ENCODE measurements around the gene CPE. TPM values are rescaled to one million over a fixed set of nuclear protein-coding genes. Genes with fewer than 3 reads are reported as not detected.
A peak's percentile ranks its signal among the peaks of the same experiment; 100 is the strongest.

Gene CPE
- total RNA-seq, 2 experiments from 2014 or later: not detected

DNA sequence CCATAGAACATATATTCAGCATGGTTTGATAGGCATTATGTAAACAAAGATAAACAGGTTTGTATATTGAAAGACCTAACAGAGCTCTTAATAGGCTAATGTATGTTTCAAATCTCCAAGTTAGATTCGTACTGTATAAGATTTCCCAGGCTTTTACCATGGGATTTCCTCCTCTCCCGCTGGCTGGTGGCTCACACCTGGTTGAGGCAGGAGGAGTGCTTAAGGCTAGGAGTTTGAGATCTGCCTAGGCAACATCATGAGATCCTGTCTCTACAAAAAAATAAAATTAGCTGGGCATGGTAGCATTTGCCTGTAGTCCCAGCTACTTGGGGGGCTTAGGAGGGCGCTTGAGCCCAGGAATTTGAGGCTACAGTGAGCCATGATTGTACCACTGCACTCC, 5.4 kb downstream of the CPE start:
- CTCF ChIA-PET (ENCODE audit: unreplicated experiment): no interaction called here
- intact Hi-C loops (cut with micrococcal nuclease; ENCODE audit: unreplicated experiment): no loop called here

GRCh38 chr4:165384598-165384997, 5.8 kb downstream of the CPE start:
- Histone ChIP-seq H3K9me2 (ENCODE audit: insufficient read depth, low read length) (no peaks in the 10 kb centered on the region), H4K20me1 (ENCODE audit: insufficient read depth, low read length) (no peaks in the 10 kb centered on the region), H3K4me3 (ENCODE audit: low read depth, low read length, poor library complexity, severe bottlenecking) (no peak overlapping the region), H2AFZ (ENCODE audit: low read length) (no peak overlapping the region), H3K4me2 (ENCODE audit: low read length) (no peak overlapping the region), H3K36me3 (ENCODE audit: insufficient read depth, low read length) (no peaks in the 10 kb centered on the region), H3K9me3 (ENCODE audit: low read length) (no peaks in the 10 kb centered on the region), H3K4me1 (ENCODE audit: insufficient read depth, low read length, poor library complexity, severe bottlenecking) (no peaks in the 10 kb centered on the region), H3K27ac (ENCODE audit: low read depth, low read length, poor library complexity, severe bottlenecking) (no peak overlapping the region), H3K79me2 (ENCODE audit: insufficient read depth, low read depth, low read length) (no peaks in the 10 kb centered on the region)
- intact Hi-C loops (cut with micrococcal nuclease; ENCODE audit: unreplicated experiment): no loop called here
- ChIA-PET CTCF (ENCODE audit: unreplicated experiment) (no interaction called here), POLR2A (interaction anchor here (1.1 to 1.3 kb wide), 2 partner anchors 8 to 99 kb away, joined by 3 read pairs; no protein-coding TSS in a partner anchor)
- TF ChIP-seq CTCF (conservative IDR thresholded peaks at IDR 0.05; ENCODE audit: low read length) (peak; percentile 58), EZH2phosphoT487 (IDR thresholded peaks at IDR 0.05; ENCODE audit: borderline replicate concordance, low read depth, low read length) (no peak)
- BruUV-seq (replicated peaks): no TSS peak
- no peak for DNase-seq (ENCODE audit: low spot score)

More for the DNA sequence above, 5.4 kb downstream of the CPE start:
- H3K4me3 ChIP-seq (ENCODE audit: low read depth, low read length, poor library complexity, severe bottlenecking): no peak overlapping the region
- H4K20me1 ChIP-seq (ENCODE audit: insufficient read depth, low read length): no peaks in the 10 kb centered on the region
- POLR2A ChIA-PET: interaction anchor here (1.1 to 1.3 kb wide), 2 partner anchors 8 to 100 kb away, joined by 3 read pairs; no protein-coding TSS in a partner anchor
- DNase-seq (ENCODE audit: low spot score): no peak
- H3K36me3 ChIP-seq (ENCODE audit: insufficient read depth, low read length): no peaks in the 10 kb centered on the region
- H3K4me2 ChIP-seq (ENCODE audit: low read length): no peak overlapping the region
- H3K4me1 ChIP-seq (ENCODE audit: insufficient read depth, low read length, poor library complexity, severe bottlenecking): no peaks in the 10 kb centered on the region
- H2AFZ ChIP-seq (ENCODE audit: low read length): no peak overlapping the region
- TF ChIP-seq EZH2phosphoT487 (IDR thresholded peaks at IDR 0.05; ENCODE audit: borderline replicate concordance, low read depth, low read length) (no peak), CTCF (conservative IDR thresholded peaks at IDR 0.05; ENCODE audit: low read length) (no peak)
- BruUV-seq (replicated peaks): no TSS peak
- no peak overlapping the region for H3K27ac ChIP-seq (ENCODE audit: low read depth, low read length, poor library complexity, severe bottlenecking)
- no peaks in the 10 kb centered on the region for H3K9me3 ChIP-seq (ENCODE audit: low read length)
- H3K79me2 ChIP-seq (ENCODE audit: insufficient read depth, low read depth, low read length): no peaks in the 10 kb centered on the region
- H3K9me2 ChIP-seq (ENCODE audit: insufficient read depth, low read length): no peaks in the 10 kb centered on the region

GRCh38 chr4:165385126-165385525, 6.3 kb downstream of the CPE start:
- ChIA-PET CTCF (ENCODE audit: unreplicated experiment) (no interaction called here), POLR2A (interaction anchor here (1.0 kb wide), 1 partner anchor 21 kb away, joined by 3 read pairs; no protein-coding TSS in a partner anchor)

More at GRCh38 chr4:165385126-165385525, 6.3 kb downstream of the CPE start:
- TF ChIP-seq EZH2phosphoT487 (IDR thresholded peaks at IDR 0.05; ENCODE audit: borderline replicate concordance, low read depth, low read length) (no peak), CTCF (conservative IDR thresholded peaks at IDR 0.05; ENCODE audit: low read length) (no peak)
- Histone ChIP-seq H2AFZ (ENCODE audit: low read length) (no peak overlapping the region), H3K79me2 (ENCODE audit: insufficient read depth, low read depth, low read length) (no peaks in the 10 kb centered on the region), H3K9me3 (ENCODE audit: low read length) (no peaks in the 10 kb centered on the region), H3K27ac (ENCODE audit: low read depth, low read length, poor library complexity, severe bottlenecking) (no peak overlapping the region), H3K36me3 (ENCODE audit: insufficient read depth, low read length) (no peaks in the 10 kb centered on the region), H4K20me1 (ENCODE audit: insufficient read depth, low read length) (no peaks in the 10 kb centered on the region), H3K4me3 (ENCODE audit: low read depth, low read length, poor library complexity, severe bottlenecking) (no peak overlapping the region), H3K4me2 (ENCODE audit: low read length) (no peak overlapping the region), H3K9me2 (ENCODE audit: insufficient read depth, low read length) (no peaks in the 10 kb centered on the region), H3K4me1 (ENCODE audit: insufficient read depth, low read length, poor library complexity, severe bottlenecking) (no peaks in the 10 kb centered on the region)
- no TSS peak for BruUV-seq (replicated peaks)
- DNase-seq (ENCODE audit: low spot score): no peak
- intact Hi-C loops (cut with micrococcal nuclease; ENCODE audit: unreplicated experiment): no loop called here
